Activated CD8-positive, alpha-beta memory T cell treated with anti-CD3 and anti-CD28 coated beads for 36 hours (primary cell): ENCODE results near the gene HOXA13. TPM values are rescaled to one million over a fixed set of nuclear protein-coding genes. Genes with fewer than 3 reads are reported as not detected.

Source experiments
- CTCF ChIA-PET: fragments of 350-600 bp; sonication (Branson Sonifier 250); formaldehyde crosslinking; loops from one replicate; lab custom pipeline; 2021; ENCODE audit warnings: antibody characterized with exemption; lab: Charles Lee
- POLR2A ChIA-PET: fragments of 350-600 bp; sonication (Branson Sonifier 250); formaldehyde crosslinking; loops from one replicate; lab custom pipeline; 2021; ENCODE audit warnings: antibody characterized with exemption; lab: Charles Lee
- total RNA-seq, 2 experiments: library from RNA; stranded (reverse); gene quantifications; one replicate each; pipeline ENCODE4 v1.2.3, GENCODE V29; 2021

HOXA13 gene
- total RNA-seq, 2 experiments from 2014 or later, result not detected

GRCh38 chr7:27239387-27240014 is 39.6 kb upstream of the HOXA13 start:
- ChIA-PET POLR2A (no interaction called here), CTCF (no interaction called here)

- POLR2A ChIA-PET, result no interaction called here
These were observed 39.1 kb upstream of the HOXA13 start for GRCh38 chr7:27238979-27239386.

GRCh38 chr7:27237735-27238334 is 37.9 kb upstream of the HOXA13 start:
- ChIA-PET CTCF (interaction anchor here (0.5 to 0.6 kb wide), 2 partner anchors 611 to 858 kb away, joined by 3 read pairs; no protein-coding TSS in a partner anchor), POLR2A (no interaction called here)

More at GRCh38 chr7:27238979-27239386, 39.1 kb upstream of the HOXA13 start:
- CTCF ChIA-PET, result no interaction called here

GRCh38 chr7:27235387-27236311 is 35.8 kb upstream of the HOXA13 start:
- ChIA-PET CTCF (no interaction called here), POLR2A (no interaction called here)

GRCh38 chr7:27229448-27229847 is 29.6 kb upstream of the HOXA13 start:
- CTCF ChIA-PET, result no interaction called here
- POLR2A ChIA-PET, result no interaction called here

GRCh38 chr7:27224983-27225934 is 25.4 kb upstream of the HOXA13 start:
- ChIA-PET POLR2A (no interaction called here), CTCF (no interaction called here)

- CTCF ChIA-PET, result interaction anchor here (0.9 kb wide), 1 partner anchor 14 kb away, joined by 3 read pairs; no protein-coding TSS in a partner anchor
These were observed 24.2 kb upstream of the HOXA13 start for GRCh38 chr7:27223941-27224575.

GRCh38 chr7:27221201-27221797 is 21.4 kb upstream of the HOXA13 start:
- CTCF ChIA-PET, result no interaction called here
- POLR2A ChIA-PET, result no interaction called here

More at GRCh38 chr7:27223941-27224575, 24.2 kb upstream of the HOXA13 start:
- POLR2A ChIA-PET, result no interaction called here

GRCh38 chr7:27220440-27220955 is 20.6 kb upstream of the HOXA13 start:
- ChIA-PET POLR2A (no interaction called here), CTCF (no interaction called here)

GRCh38 chr7:27219821-27220220 is 19.9 kb upstream of the HOXA13 start:
- ChIA-PET POLR2A (no interaction called here), CTCF (no interaction called here)

- ChIA-PET POLR2A (no interaction called here), CTCF (no interaction called here)
These were observed 18.1 kb upstream of the HOXA13 start for GRCh38 chr7:27217951-27218350.

GRCh38 chr7:27215356-27215755 is 15.5 kb upstream of the HOXA13 start:
- ChIA-PET CTCF (interaction anchor here (1.0 kb wide), 1 partner anchor 20 kb away, joined by 3 read pairs; no protein-coding TSS in a partner anchor), POLR2A (no interaction called here)

GRCh38 chr7:27214239-27214950 is 14.5 kb upstream of the HOXA13 start:
- CTCF ChIA-PET, result no interaction called here
- POLR2A ChIA-PET, result no interaction called here

- POLR2A ChIA-PET, result no interaction called here
- CTCF ChIA-PET, result no interaction called here
These were observed 13.7 kb upstream of the HOXA13 start for GRCh38 chr7:27213433-27214238.

GRCh38 chr7:27212497-27213432 is 12.9 kb upstream of the HOXA13 start:
- CTCF ChIA-PET, result no interaction called here
- POLR2A ChIA-PET, result no interaction called here
